Measurements from ENCODE around the gene SRCAP.
"Not testable (repeated sequence)": the region's sequence is repeated elsewhere in the genome, so short reads cannot be mapped to it uniquely, and the experiment has no call there.

SRCAP gene

DNA sequence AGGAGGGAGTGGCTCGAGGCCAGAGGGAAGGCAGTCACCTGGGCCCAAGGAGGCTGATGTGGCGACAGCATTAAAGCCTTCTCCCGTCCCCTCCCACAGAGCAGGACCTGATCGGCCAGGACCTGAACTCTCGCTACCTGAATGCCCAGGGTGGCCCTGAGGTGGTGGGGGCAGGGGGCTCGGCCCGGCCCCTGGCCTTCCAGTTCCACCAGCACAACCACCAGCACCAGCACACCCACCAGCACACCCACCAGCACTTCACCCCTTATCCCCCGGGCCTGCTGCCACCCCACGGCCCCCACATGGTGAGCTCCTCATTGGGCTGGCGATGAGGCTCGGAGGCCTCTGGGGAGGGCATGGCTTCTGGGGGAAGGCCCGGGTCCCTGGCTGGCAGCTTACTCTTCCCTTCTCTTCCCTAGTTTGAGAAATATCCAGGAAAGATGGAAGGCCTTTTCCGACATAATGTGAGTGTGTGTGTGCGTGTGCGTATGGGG is 34.3 kb upstream of the SRCAP start:
- DNase-seq (ENCODE audit: low read depth) = no peak

DNA sequence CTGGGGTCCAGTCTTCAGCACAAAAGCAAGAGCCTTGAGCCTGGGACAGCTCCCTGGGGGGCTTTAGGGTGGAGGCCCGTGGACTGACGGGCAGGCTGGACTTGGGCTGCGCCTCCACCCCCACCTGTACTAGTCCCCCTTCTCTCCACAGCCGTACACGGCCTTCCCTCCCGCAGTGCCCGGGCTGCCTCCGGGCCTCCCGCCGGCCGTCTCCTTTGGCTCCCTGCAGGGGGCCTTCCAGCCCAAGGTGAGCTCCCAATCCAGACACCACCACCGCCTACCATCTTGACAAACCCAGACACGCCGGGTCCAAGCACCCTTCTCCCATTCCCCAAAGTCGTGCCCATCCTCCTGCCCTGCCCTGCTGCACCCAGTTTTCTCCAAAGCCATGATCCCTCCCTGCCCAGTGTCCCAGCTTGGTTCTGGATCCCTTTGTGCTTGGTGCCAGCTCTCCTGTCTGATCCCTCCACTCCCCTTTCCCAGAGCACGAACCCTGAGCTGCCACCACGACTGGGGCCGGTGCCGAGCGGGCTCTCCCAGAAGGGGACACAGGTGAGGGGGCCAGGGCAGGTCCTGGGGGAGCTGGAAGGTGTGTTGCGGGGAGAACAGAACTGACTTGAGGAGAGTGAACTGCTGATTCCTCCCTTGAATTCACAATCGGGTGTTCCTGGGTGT is 33.7 kb upstream of the SRCAP start:
- no peak for DNase-seq (ENCODE audit: low read depth)

GRCh38 chr16:30665830-30666190 is 33.2 kb upstream of the SRCAP start:
- DNase-seq (ENCODE audit: low read depth) = no peak

DNA sequence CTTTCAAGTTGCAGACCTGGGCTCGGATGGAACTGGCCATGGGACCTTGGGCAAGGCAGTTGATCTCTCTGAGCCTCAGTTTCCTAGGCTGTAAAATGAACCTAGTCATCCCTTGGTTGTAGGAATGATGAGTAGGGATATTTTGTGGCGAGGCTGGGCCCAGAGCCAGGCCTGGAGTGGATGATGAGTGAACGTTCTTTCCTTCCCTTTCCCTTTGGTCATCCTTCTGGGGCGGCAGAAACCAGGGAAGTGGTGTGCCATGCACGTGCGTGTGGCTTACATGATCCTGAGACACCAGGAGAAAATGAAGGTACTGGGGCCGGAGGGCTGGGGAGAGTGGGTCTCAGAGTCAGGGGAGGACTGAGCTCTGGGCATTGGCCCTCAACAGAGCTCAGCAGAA is 32.3 kb upstream of the SRCAP start:
- DNase-seq (ENCODE audit: low read depth) = peak; percentile 39

DNA sequence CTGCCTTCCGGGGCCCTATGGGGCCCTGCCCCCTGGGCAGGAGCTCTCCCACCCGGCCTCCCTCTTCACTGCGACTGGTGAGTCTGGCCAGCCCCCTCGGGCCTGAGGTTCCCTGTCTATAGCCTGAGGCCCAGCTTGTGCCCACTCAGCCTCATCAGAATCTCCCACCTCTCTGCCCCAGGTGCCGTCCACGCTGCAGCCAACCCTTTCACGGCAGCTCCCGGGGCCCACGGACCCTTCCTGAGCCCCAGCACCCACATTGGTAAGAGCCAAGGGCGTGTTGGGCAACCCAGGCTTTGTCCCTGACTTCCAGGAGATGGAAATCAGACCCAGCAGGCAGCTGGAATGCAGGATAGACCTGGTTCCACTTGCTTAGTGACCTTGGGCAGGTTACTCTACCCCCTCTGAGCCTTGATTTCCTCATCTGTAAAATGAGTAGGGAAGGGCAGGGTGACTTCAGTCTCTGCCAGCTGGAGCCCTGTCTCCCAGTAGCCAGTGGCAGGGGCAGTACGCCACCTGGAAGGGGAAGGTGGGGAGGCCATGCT is 31.5 kb upstream of the SRCAP start:
- DNase-seq (ENCODE audit: low read depth) = no peak

GRCh38 chr16:30668393-30668792 is 30.6 kb upstream of the SRCAP start:
- DNase-seq (ENCODE audit: low read depth) = no peak

DNA sequence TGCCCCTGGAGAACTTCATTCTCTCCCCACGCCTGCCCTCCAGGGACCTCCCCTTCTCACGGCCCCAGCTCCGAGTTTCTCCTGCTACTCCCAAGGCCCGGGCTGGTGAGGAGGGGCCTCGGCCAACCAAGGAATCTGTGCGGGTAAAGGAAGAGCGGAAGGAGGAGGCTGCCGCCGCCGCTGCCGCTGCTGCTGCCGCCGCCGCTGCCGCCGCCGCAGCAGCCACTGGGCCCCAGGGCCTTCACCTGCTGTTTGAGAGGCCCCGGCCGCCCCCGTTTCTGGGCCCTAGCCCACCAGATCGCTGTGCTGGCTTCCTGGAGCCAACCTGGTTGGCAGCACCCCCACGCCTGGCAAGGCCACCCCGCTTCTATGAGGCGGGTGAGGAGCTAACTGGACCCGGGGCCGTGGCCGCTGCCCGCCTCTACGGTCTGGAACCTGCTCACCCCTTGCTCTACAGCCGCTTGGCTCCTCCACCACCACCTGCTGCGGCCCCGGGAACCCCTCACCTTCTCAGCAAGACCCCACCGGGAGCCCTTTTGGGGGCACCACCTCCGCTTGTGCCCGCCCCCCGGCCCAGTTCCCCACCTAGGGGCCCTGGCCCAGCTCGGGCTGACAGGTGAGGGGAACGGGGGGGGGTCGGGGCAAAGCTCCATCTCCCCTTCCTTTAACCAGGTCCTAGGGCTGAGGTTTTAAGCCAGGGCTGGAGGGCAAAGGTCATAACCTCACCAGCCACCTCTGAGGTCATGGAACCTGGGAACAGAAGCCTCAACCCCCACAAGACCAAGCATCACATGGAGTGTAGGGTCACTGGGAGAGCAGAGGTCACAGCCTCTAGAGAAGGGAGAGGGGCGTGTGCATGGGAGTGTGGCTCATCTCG is 29.7 kb upstream of the SRCAP start:
- DNase-seq (ENCODE audit: low read depth) = no peak

DNA sequence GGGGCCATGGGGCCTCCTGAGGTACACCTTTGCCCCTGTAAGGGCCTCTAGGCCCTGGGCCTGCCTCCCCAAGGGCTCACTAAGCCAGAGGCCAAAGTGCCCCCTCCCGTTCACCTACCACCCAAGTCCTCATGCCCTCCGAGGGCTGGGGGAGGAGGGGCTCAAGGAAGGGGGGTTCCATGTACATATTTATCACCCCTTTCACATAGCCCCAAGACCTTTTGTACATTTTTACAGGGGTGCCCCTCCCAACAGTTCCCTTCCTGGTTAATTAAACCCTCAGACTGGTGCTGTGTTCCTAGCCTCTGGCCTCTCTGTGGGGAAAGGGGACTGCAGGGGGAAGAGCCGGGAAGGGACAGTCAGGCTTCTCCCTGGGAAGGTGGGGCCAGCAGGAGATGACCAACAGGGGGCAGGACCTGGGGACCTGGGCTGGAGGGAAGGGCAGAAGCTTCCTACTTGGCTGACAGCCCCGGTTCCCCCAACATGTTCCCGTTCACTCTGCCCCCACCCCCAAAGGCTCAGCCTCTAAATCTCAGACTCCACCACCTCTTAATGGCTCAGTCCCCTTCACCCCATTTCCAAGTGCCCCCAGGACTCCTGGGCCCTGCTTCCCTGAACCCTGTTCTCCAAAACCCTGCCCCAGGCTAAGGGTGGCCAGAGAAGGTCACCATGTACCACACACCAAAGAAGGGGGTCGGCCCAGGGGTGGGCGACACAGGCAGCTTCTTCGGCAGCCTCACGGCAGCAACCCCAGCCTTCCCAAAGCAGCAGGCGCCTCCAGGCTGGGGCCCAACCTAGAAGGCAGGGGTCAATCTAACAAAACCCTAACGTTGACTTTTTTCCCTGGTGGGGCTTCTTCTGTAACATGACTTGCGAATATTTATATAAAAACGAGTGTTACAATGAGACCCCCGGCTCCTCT is 28.8 kb upstream of the SRCAP start:
- DNase-seq (ENCODE audit: low read depth) = no peak

- no peak for DNase-seq (ENCODE audit: low read depth)
These were observed 23.8 kb upstream of the SRCAP start for GRCh38 chr16:30675143-30675542.

- DNase-seq (ENCODE audit: low read depth) = no peak
These were observed 20.9 kb upstream of the SRCAP start for GRCh38 chr16:30677931-30678585.

DNA sequence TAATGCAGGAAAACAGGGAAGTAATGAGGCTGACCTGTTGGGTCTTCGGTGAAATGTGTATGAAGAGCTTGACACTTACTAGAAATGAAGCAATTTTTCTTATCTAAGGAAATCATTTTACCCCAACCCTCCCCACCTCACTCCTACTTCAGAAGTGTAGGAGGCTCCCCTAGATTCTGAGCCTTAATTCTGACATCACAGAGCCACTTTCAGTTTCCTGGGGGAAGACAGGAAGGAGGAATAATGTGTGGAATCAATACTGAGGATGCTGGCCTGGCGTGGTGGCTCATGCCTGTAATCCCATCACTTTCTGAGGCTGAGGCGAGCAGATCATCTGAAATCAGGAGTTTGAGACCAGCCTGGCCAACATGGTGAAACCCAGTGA is 20.4 kb upstream of the SRCAP start:
- no peak for DNase-seq (ENCODE audit: low read depth)

DNA sequence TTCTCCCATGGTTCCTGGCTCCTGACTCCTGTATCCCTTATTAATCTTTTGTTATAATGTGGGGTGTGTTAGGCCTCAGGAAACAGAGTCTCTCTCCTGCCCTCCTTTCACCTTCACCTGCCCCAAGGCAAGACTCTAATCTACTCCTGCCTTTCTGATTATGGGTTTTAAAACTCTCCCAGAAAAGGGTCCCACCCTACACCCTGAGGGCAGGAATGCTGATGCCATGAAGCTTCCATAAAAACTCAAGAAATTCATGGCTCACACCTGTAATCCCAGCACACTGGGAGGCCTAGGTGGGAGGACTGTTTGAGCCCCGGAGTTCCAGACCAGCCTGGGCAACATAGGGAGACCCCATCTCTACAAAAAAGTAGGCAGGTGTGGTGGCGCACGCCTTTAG is 18.6 kb upstream of the SRCAP start:
- DNase-seq (ENCODE audit: low read depth) = no peak

DNA sequence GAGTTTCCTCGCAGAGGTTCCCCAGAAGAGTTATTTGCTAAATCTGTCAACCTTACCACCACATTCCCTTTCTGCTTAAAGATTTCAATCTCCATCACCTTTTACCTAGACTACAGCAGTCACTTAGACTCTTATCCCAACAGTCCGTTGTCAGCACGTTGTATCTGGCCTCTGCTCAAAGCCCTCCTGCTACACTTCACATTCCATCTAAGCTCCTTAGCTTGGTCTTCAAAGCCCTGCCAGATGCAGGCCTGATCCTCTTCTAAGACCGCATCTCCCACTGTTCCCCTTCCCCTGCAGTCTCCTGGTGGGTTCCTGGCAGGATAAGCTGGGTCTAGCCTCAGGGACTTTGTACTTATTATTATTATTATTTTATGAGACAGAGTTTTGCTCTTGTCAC is 10.3 kb upstream of the SRCAP start:
- DNase-seq (ENCODE audit: low read depth) = no peak

DNA sequence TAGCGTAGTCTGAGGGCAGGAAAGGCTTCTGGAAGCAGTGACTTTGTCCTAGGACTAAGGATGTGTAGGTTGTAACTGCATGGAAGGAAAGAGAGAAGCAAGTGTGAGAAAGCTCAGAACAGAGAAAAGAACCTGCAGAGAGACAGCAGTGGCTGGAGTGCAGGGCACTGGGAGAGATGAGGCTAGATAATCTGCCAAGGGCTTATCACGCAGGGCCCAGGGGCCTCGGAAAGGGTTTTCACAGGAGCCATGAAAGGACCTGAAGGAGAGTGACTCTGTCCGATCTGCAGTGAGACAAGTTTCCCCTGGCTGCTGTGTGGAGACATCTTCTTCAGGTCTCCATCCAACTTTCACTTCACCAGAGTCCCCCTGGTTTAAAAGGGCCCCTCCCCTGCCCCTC is 7.1 kb upstream of the SRCAP start:
- no peak for DNase-seq (ENCODE audit: low read depth)

DNA sequence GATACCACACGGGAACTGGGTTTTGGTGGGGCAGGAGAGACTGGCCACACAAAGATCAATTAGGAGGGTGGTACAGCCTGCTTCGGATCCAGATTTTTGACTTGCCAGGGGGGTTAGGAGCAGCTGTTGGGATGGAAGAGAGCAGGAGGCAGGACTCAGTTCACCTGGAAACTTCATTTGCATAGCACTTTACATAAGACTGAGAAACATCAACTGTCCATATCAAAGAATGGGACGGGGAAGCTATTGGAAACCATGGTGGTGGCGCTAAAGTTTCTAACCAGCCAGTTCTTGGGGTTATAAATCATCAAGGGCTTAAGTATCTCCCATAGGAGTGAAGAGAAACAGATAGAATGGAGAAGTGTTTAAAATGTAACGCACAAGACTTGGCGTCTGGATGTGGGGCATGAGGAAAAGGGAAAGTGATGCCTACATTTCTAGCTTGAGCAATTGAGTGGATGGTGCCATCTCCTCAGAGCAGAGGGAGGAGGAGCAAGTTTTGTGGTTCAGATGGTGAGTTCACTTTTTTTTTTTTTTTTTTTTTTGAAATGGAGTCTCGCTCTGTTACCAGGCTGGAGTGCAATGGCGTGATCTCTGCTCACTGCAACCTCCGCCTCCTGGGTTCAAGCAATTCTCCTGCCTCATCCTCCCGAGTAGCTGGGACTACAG is 6.4 kb upstream of the SRCAP start:
- no peak for DNase-seq (ENCODE audit: low read depth)

- peak; percentile 36 for DNase-seq (ENCODE audit: low read depth)
These were observed 3.9 kb upstream of the SRCAP start for GRCh38 chr16:30694926-30695693.

- DNase-seq (ENCODE audit: low read depth) = not testable (repeated sequence)
These were observed 2.3 kb upstream of the SRCAP start for GRCh38 chr16:30696646-30697045.

DNA sequence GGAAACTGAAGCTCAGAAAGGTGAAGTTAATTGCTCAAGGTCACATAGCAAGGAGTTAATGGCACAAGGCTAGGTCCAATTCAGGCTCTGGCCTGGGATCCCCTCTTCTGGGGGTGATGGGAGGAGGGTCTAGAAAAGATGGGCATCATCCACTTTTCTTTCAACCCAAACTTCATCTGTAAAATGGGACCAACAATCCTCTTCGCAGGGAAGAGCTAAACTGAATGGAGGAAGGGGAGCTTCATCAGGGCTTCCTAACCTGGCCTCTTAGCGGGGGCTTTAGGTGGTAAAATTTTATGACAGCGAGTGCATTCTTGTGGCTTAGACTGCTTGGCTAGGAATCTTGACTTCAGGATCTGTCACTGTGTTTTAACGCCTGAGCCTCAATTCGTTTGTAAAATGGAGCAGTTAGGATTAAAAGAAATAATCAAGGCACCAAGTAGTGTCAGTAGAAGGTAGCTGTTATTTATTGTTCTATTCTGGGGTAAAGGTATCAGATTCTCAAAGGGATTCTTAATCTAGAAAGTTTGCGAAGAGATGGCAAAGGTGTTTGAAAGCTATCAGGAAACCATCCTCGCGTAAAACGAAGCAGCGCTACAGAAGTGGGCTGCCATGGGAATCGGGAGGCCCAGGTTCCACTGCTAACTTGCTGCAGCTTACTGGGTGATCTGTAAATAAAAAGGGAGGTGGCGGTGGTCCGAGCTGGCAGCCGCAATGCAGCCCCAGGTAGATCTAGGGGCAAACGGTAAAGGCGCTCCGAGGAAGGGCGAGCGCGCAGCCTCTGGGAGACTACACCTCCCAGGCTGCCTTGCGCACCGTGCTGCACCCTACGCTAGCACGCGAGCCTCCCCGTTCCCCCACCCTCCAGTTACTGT is 1.5 kb upstream of the SRCAP start:
- peak; percentile 97 for DNase-seq (ENCODE audit: low read depth)

- DNase-seq (ENCODE audit: low read depth) = peak; percentile 93
These were observed 694 bp upstream of the SRCAP start for GRCh38 chr16:30698139-30698815.

All from ELR (cell line).